Measurements from ENCODE around the gene RDH8.

RDH8 gene

DNA sequence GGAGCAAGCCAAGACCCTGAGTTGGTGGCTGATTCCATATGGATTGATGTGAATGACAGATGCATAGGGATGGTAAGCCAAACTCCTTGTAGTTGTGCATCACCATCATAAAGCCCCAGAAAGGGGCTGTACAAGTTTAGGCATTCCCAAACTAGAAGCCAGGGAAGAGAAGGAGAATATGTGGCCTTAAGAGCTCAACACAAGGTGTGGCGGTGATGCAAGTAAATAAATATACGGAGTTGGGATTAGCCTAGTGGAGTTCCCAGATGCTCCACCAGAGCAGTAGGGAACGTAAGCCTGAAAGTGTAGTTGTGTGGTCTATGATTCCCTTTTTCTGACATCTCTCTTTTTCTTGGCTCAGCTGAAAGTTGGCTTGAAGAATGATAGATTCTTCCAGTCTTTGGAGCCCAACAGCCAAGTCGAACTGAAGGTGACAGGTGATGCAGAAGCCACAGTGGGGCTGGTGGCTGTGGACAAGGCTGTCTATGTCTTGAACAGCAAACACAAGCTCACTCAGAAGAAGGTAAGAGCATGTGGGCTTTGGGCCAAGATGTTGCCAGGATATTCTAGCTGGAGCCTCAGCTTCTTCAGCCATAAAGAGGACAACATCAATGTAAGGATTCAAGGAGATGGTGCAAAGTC, 30.1 kb downstream of the RDH8 start:
- no peak for DNase-seq

DNA sequence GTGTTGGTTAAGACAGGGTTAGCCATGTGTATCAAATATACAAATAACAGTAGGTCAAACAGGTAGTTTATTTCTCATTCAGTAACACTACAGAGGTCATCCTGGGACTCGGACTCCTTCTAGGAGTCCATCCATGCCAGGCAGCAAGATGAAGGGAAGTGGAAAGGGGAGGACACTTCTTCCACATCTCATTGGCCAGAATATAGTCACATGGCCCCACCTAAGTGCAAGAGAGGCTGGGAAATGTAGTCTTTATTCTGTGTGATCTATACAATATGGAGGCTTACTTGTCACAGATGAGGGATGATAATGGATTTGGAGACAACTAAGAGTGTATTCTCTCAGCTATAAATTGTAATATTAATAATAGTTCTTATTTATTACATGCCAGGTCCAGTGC, 31.1 kb downstream of the RDH8 start:
- DNase-seq, result no peak

DNA sequence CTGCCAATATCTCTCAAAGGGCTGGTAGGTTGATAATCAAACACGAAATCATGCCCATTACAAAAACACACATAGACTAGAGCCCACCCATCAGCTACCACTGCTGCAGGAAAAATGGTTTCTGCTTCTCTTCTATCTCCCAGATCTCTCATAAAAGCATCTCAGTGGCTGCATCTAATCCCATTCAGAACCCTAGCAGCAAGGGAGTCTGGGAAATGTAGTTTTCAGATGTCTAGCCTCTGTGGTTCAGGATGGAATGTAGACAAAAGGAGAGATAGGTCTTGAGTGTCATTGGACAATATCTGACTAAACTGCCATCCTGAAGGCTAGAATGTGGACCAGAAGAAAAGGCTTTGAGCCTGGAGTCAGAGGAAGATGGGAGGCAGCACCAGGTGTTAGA, 32.1 kb downstream of the RDH8 start:
- no peak for DNase-seq

DNA sequence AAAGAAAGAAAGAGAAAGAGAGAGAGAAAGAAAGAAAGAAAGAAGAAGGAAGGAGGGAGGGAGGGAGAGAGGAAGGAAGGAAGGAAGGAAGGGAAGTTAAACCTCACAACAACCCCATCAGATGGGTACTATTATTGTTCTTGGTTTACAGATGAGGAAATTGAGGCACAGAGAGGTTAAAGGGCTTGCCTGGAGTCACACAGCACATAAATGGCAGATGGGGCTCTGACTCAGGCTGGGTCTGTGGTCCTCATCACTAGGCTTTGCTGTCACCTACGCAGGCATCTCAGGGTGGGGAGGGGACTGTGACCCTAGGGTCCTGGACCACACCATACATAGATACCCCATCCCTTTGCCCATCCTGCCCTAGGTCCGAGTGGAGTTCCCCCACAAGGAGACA, 36.3 kb downstream of the RDH8 start:
- no peak for DNase-seq

DNA sequence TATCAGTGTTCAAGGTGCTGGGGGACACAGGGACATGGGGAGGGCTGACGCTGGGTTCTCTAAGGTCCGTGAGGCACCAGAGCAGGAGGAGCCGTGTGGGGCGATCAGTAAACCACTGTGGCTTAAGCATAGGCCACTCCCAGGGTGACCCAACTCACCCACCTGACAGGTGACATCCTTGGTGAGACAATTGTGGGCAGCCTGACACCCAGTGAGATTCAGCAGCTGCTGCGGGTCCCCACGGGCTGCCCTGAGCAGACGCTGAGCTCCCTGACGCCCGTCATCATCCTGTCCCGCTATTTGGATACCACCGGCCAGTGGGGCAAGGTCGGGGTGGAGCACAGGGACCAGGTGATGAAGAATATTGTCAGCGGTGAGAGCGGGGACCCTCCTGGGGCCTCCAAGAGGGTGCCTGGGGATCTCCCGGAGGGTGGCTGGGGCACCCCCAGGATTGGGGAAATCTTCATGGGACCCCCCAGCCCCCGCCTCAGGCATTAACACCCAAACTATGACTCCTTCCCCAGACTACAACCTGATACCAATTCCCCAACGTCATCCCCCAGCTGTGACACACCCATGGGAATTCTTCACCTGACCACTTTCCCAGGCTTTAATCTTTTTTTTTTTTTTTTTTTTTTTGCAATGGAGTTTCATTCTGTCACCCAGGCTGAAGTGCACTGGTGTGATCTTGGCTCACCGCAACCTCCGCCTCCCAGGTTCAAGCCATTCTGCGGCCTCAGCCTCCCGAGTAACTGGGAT, 39.5 kb downstream of the RDH8 start:
- DNase-seq, result no peak

DNA sequence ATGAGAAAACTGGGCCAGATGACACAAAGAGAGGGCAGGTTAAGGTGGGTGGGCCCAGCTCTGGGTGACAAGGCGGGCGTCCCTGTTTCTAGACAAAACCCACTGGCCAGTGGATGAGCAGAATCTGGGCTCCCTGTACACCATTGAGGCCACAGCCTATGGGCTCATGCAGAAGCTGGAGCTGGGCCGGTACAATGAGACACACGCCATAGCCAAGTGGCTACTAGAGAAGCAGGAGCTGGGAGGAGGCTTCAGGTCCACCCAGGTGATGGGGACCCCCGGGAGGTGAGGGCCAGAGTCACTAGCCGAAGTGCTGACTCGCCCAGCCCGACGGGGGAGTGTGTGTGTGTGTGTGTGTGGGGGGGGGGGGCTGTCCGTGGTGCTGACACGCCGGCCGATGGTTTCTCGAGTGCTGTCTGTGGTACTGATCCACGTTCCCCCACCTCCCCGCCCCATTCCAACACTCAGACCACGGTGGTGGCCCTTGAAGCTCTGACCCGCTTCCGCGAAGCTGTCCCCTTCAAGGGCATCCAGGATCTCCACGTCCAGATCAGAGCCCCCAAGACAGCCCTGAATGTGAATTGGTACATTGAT, 48.5 kb downstream of the RDH8 start:
- no peak for DNase-seq

DNA sequence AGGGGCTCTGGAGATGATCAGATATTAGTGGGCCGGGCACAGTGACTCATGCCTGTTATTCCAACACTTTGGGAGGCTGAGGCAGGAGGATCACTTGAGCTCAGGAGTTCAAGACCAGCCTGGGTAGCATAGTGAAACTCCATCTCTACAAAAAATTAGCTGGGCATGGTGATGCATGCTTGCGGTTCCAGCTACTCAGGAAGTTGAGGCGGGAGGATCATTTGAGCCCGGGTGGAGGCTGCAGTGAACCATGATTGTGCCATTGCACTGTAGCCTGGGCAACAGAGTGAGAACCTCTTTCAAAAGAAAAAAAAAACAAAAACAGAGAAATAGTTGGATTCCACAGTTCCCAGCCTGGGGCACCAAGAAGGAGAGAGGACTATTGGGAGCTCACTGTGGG, 54.9 kb downstream of the RDH8 start:
- no peak for DNase-seq

DNA sequence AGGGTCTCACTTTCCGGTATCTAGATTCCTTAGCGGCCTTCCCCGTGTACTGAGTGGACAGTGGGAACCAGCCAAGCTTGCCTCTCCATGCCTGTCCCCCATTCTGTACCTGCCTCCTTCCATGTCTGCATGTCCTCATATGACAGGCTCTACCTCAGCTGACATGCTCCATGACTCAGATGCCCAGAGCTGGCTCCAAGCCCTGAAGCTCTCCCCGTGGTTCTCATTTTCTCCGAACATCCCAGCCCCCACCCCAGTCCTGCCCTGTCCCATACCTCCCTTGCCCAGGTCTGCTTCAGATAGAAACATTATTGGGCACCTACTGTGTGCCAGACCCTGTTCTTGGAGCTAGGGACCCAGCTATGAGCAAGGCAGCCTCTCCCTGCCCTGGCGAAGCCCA, 55.8 kb downstream of the RDH8 start:
- DNase-seq, result no peak

DNA sequence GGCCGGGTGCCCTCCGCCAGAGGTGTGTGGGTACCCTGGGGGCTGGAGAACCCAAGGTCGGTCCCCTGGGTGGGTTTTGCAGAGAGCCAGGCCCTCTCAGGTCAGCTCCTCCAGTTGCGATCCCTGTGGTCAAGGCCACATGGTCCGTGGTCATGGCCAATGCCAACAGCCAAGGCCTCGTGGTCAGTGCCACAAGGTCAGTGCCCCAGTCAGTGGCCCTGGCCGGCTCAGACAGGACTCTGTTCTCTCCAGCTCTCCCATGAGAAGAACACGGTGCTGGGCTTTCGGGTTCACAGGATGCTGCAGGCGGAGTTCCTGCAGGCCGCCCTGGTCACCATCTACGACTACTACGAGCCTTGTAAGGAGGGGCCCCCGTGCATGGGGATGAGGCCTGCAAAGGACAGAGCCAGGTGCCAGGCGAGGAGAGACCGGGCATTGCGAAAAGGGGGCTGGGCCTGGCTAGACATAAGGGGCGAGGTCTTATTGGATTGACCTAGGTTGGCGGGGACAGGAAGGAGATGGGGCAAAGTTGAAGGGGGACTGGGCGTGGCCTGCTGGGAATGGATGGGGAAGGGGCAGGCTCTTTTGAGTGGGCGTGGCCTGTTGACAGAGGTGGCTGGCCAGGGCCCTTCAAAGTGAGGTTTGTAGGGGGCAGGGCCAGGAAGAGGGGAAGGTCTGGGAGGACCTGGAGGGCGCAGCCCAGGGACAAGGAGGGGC, 57.6 kb downstream of the RDH8 start:
- DNase-seq, result no peak
